HEK293 (cell line): ENCODE results near the gene POU4F2.

Source experiments
- CTCF ChIA-PET: fragments of 350-600 bp; formaldehyde crosslinking; extraction: SDS; loops from one replicate; lab custom pipeline; 2021; ENCODE audit warnings: antibody characterized with exemption; lab: Yijun Ruan, JAX
- POLR2A ChIA-PET: fragments of 300-600 bp; formaldehyde crosslinking; extraction: SDS; loops from one replicate; lab custom pipeline; 2020; ENCODE audit warnings: antibody characterized with exemption, inconsistent platforms; lab: Yijun Ruan, JAX
- H3K27ac ChIP-seq: fragments of 200-500 bp; sonication (Bioruptor generic); 2 replicates; pipeline ENCODE4 v1.5.1; 2014; ENCODE audit warnings: low read depth, low read length, control low read depth, inconsistent platforms; ENCODE audit errors: extremely low read depth
- H3K36me3 ChIP-seq, 2 experiments: fragments of 200-500 bp in 1 of 2; sonication (Bioruptor generic) in 1 of 2; 1 replicate in 1 of 2; 2 replicates in 1 of 2; pipeline ENCODE4 v1.5.1; 2014 to 2017; ENCODE audit warnings: inconsistent platforms in 2 of 2, low read length in 2 of 2; ENCODE audit not compliant: control insufficient read depth in 2 of 2, insufficient read depth in 1 of 2
- H3K4me1 ChIP-seq: fragments of 200-500 bp; sonication (Bioruptor generic); 2 replicates; pipeline ENCODE4 v1.5.1; 2014; ENCODE audit warnings: mild to moderate bottlenecking, low read length, inconsistent platforms; ENCODE audit not compliant: control insufficient read depth, insufficient read depth
- H3K4me3 ChIP-seq: 2 replicates; pipeline ENCODE4 v1.5.1; 2011; ENCODE audit warnings: low read depth, mild to moderate bottlenecking, control low read depth, low read length, moderate library complexity
- H3K9me3 ChIP-seq: fragments of 200-500 bp; sonication (Bioruptor generic); 2 replicates; pipeline ENCODE4 v1.5.1; 2014; ENCODE audit warnings: low read depth, low read length, inconsistent platforms; ENCODE audit not compliant: control insufficient read depth, insufficient read depth
- EGR2 ChIP-seq: fragments of 450-650 bp; formaldehyde crosslinking; IDR thresholded peaks from 2 replicates; pipeline ENCODE4 v1.5.1; 2016; ENCODE audit warnings: low read depth, missing biosample characterization, missing genetic modification characterization
- GLIS2 ChIP-seq: fragments of 450-650 bp; formaldehyde crosslinking; IDR thresholded peaks from 2 replicates; pipeline ENCODE4 v1.5.1; 2016; ENCODE audit warnings: missing biosample characterization, missing genetic modification characterization
- OVOL3 ChIP-seq: fragments of 450-650 bp; formaldehyde crosslinking; IDR thresholded peaks from 2 replicates; pipeline ENCODE4 v1.5.1; 2016; ENCODE audit warnings: missing biosample characterization, missing genetic modification characterization
- RBAK ChIP-seq: fragments of 450-650 bp; formaldehyde crosslinking; IDR thresholded peaks from 2 replicates; pipeline ENCODE4 v1.5.1; 2016; ENCODE audit warnings: missing biosample characterization, missing genetic modification characterization
- YY2 ChIP-seq: fragments of 450-650 bp; formaldehyde crosslinking; IDR thresholded peaks from 2 replicates; pipeline ENCODE4 v1.5.1; 2016; ENCODE audit warnings: missing biosample characterization, missing genetic modification characterization
- ZBTB20 ChIP-seq: fragments of 450-650 bp; formaldehyde crosslinking; IDR thresholded peaks from 2 replicates; pipeline ENCODE4 v1.5.1; 2016; ENCODE audit warnings: missing biosample characterization, missing genetic modification characterization
- ZBTB49 ChIP-seq: fragments of 450-650 bp; formaldehyde crosslinking; IDR thresholded peaks from 2 replicates; pipeline ENCODE4 v1.5.1; 2016; ENCODE audit warnings: missing biosample characterization, missing genetic modification characterization, low read depth
- ZEB2 ChIP-seq: fragments of 450-650 bp; formaldehyde crosslinking; IDR thresholded peaks from 2 replicates; pipeline ENCODE4 v1.5.1; 2016; ENCODE audit warnings: missing biosample characterization, missing genetic modification characterization
- ZFP3 ChIP-seq: fragments of 450-650 bp; formaldehyde crosslinking; IDR thresholded peaks from 2 replicates; pipeline ENCODE4 v1.5.1; 2016; ENCODE audit warnings: low read depth, missing biosample characterization, missing genetic modification characterization
- ZNF112 ChIP-seq: fragments of 450-650 bp; formaldehyde crosslinking; IDR thresholded peaks from 2 replicates; pipeline ENCODE4 v1.5.0; 2017; ENCODE audit warnings: missing biosample characterization, missing genetic modification characterization
- ZNF155 ChIP-seq: fragments of 450-650 bp; formaldehyde crosslinking; IDR thresholded peaks from 2 replicates; pipeline ENCODE4 v1.5.1; 2016; ENCODE audit warnings: missing biosample characterization, missing genetic modification characterization
- ZNF202 ChIP-seq: fragments of 450-650 bp; formaldehyde crosslinking; IDR thresholded peaks from 2 replicates; pipeline ENCODE4 v1.5.1; 2016; ENCODE audit warnings: missing biosample characterization, missing genetic modification characterization, borderline replicate concordance
- ZNF274 ChIP-seq, 2 experiments: fragments of 200-500 bp in 1 of 2; fragments of 450-650 bp in 1 of 2; sonication (Bioruptor generic) in 1 of 2; formaldehyde crosslinking in 1 of 2; IDR thresholded peaks; 2 replicates each; pipeline versions ENCODE4 v1.5.1 to v1.6.1; 2014 to 2016; ENCODE audit warnings: borderline replicate concordance in 1 of 2, inconsistent platforms in 1 of 2, low read length in 1 of 2, missing biosample characterization in 1 of 2, missing genetic modification characterization in 1 of 2
- ZNF292 ChIP-seq: fragments of 450-650 bp; formaldehyde crosslinking; IDR thresholded peaks from 2 replicates; pipeline ENCODE4 v1.5.1; 2016; ENCODE audit warnings: low read depth, missing biosample characterization, missing genetic modification characterization, borderline replicate concordance
- ZNF302 ChIP-seq: fragments of 450-650 bp; formaldehyde crosslinking; IDR thresholded peaks from 2 replicates; pipeline ENCODE4 v1.5.1; 2016; ENCODE audit warnings: missing biosample characterization, missing genetic modification characterization, low read depth
- ZNF311 ChIP-seq: fragments of 450-650 bp; formaldehyde crosslinking; IDR thresholded peaks from 2 replicates; pipeline ENCODE4 v1.5.1; 2017; ENCODE audit warnings: missing biosample characterization, missing genetic modification characterization, borderline replicate concordance
- ZNF335 ChIP-seq: fragments of 450-650 bp; formaldehyde crosslinking; conservative IDR thresholded peaks from 2 replicates; pipeline ENCODE4 v1.5.1; 2016; ENCODE audit warnings: missing biosample characterization, missing genetic modification characterization
- ZNF423 ChIP-seq: fragments of 450-650 bp; formaldehyde crosslinking; IDR thresholded peaks from 2 replicates; pipeline ENCODE4 v1.5.1; 2016; ENCODE audit warnings: missing biosample characterization, missing genetic modification characterization
- ZNF48 ChIP-seq: fragments of 450-650 bp; formaldehyde crosslinking; IDR thresholded peaks from 2 replicates; pipeline ENCODE4 v1.5.1; 2016; ENCODE audit warnings: missing biosample characterization, missing genetic modification characterization
- ZNF600 ChIP-seq: fragments of 450-650 bp; formaldehyde crosslinking; IDR thresholded peaks from 2 replicates; pipeline ENCODE4 v1.5.1; 2016; ENCODE audit warnings: missing biosample characterization, missing genetic modification characterization
- ZNF626 ChIP-seq: fragments of 450-650 bp; sonication (Bioruptor Pico); formaldehyde crosslinking; IDR thresholded peaks from 2 replicates; pipeline ENCODE4 v1.5.1; 2018; ENCODE audit warnings: missing biosample characterization, missing genetic modification characterization, inconsistent platforms
- ZNF654 ChIP-seq: fragments of 450-650 bp; formaldehyde crosslinking; IDR thresholded peaks from 2 replicates; pipeline ENCODE4 v1.5.1; 2016; ENCODE audit warnings: low read depth, missing biosample characterization, missing genetic modification characterization
- ZNF677 ChIP-seq: fragments of 450-650 bp; IDR thresholded peaks from 2 replicates; pipeline ENCODE4 v1.5.0; 2018; ENCODE audit warnings: missing biosample characterization, mild to moderate bottlenecking, missing genetic modification characterization, moderate library complexity
- ZNF692 ChIP-seq: fragments of 450-650 bp; formaldehyde crosslinking; IDR thresholded peaks from 2 replicates; pipeline ENCODE4 v1.5.1; 2016; ENCODE audit warnings: missing biosample characterization, missing genetic modification characterization
- ZNF704 ChIP-seq: fragments of 450-650 bp; formaldehyde crosslinking; IDR thresholded peaks from 2 replicates; pipeline ENCODE4 v1.5.1; 2016; ENCODE audit warnings: missing biosample characterization, missing genetic modification characterization
- ZNF747 ChIP-seq: fragments of 450-650 bp; formaldehyde crosslinking; IDR thresholded peaks from 2 replicates; pipeline ENCODE4 v1.5.1; 2016; ENCODE audit warnings: missing biosample characterization, missing genetic modification characterization
- ZNF76 ChIP-seq: fragments of 450-650 bp; formaldehyde crosslinking; IDR thresholded peaks from 2 replicates; pipeline ENCODE4; 2016; ENCODE audit warnings: low read depth, missing biosample characterization, missing genetic modification characterization, borderline replicate concordance
- ZNF785 ChIP-seq: fragments of 450-650 bp; formaldehyde crosslinking; IDR thresholded peaks from 2 replicates; pipeline ENCODE4 v1.5.1; 2016; ENCODE audit warnings: missing biosample characterization, missing genetic modification characterization
- ZNF830 ChIP-seq: fragments of 450-650 bp; IDR thresholded peaks from 2 replicates; pipeline ENCODE4 v1.5.0; 2018; ENCODE audit warnings: missing biosample characterization, missing genetic modification characterization, low read depth, mild to moderate bottlenecking, moderate library complexity
- ZSCAN23 ChIP-seq: fragments of 450-650 bp; formaldehyde crosslinking; IDR thresholded peaks from 2 replicates; pipeline ENCODE4 v1.5.1; 2016; ENCODE audit warnings: missing biosample characterization, missing genetic modification characterization
- TF ChIP-seq, protein P1 (sequence below): fragments of 450-650 bp; formaldehyde crosslinking; IDR thresholded peaks from 2 replicates; pipeline ENCODE4 v1.5.1; 2017; ENCODE audit warnings: missing biosample characterization, missing genetic modification characterization

POU4F2 gene

GRCh38 chr4:146638786-146639505, at the start of gene POU4F2:
Gene POU4F2 (plus strand): TSS chr4:146638893. CDS start chr4:146639141, 248 bp downstream.
- Histone ChIP-seq H3K9me3 (no peaks in the 10 kb centered on the region), H3K4me3 (peak within 1 kb of the TSS; percentile 32), H3K4me1 (no peaks in the 10 kb centered on the region), H3K27ac (no peak within 1 kb of the TSS), H3K36me3 (no peaks in the 10 kb centered on the region)
- CTCF ChIA-PET, result no interaction called here
- POLR2A ChIA-PET, result no interaction called here
- TF ChIP-seq ZNF155 (tag by site-specific recombination) (no peak), ZNF692 (tag by site-specific recombination) (no peak), ZNF202 (tag by site-specific recombination) (no peak), ZNF785 (no peak), ZNF76 (tag by site-specific recombination) (0 out of 2 replicates have a peak, but pooled peaks have one; percentile 13), ZNF335 (peak; percentile 52), ZBTB49 (no peak), ZNF112 (tag by site-specific recombination) (no peak), ZNF626 (tag by site-specific recombination) (no peak), ZEB2 (no peak), EGR2 (tag by site-specific recombination) (no peak), ZNF311 (tag by site-specific recombination) (no peak), ZNF600 (tag by site-specific recombination) (0 out of 2 replicates have a peak, but pooled peaks have one; percentile 20), ZNF654 (tag by site-specific recombination) (no peak), ZNF302 (tag by site-specific recombination) (no peak), ZNF747 (tag by site-specific recombination) (no peak), ZNF677 (tag by site-specific recombination) (no peak), ZNF48 (tag by site-specific recombination) (no peak), ZFP3 (tag by site-specific recombination) (no peak), YY2 (no peak), GLIS2 (tag by site-specific recombination) (peak; percentile 34), OVOL3 (tag by site-specific recombination) (no peak), ZNF274 (IDR thresholded peaks at IDR 0.05; ENCODE audit: low read length) (no peak), ZNF274 (tag by site-specific recombination; IDR thresholded peaks at IDR 0.05; ENCODE audit: borderline replicate concordance) (no peak), ZBTB20 (tag by site-specific recombination) (peak; percentile 49; the same call in 1 of the 2 replicates), RBAK (no peak), ZNF830 (tag by site-specific recombination) (no peak), ZSCAN23 (no peak), ZNF704 (tag by site-specific recombination) (no peak), ZNF423 (tag by site-specific recombination) (no peak), ZNF292 (no peak)
- TF ChIP-seq, protein P1, sequence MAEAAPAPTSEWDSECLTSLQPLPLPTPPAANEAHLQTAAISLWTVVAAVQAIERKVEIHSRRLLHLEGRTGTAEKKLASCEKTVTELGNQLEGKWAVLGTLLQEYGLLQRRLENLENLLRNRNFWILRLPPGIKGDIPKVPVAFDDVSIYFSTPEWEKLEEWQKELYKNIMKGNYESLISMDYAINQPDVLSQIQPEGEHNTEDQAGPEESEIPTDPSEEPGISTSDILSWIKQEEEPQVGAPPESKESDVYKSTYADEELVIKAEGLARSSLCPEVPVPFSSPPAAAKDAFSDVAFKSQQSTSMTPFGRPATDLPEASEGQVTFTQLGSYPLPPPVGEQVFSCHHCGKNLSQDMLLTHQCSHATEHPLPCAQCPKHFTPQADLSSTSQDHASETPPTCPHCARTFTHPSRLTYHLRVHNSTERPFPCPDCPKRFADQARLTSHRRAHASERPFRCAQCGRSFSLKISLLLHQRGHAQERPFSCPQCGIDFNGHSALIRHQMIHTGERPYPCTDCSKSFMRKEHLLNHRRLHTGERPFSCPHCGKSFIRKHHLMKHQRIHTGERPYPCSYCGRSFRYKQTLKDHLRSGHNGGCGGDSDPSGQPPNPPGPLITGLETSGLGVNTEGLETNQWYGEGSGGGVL (tag by site-specific recombination), result 0 out of 2 replicates have a peak, but pooled peaks have one; percentile 3
